ENCODE results near the gene SLC15A2. TPM values are rescaled to one million over a fixed set of nuclear protein-coding genes. Genes with fewer than 3 reads are reported as not detected.
"Not testable (repeated sequence)": the region's sequence is repeated elsewhere in the genome, so short reads cannot be mapped to it uniquely, and the experiment has no call there.

SLC15A2 gene, protein sequence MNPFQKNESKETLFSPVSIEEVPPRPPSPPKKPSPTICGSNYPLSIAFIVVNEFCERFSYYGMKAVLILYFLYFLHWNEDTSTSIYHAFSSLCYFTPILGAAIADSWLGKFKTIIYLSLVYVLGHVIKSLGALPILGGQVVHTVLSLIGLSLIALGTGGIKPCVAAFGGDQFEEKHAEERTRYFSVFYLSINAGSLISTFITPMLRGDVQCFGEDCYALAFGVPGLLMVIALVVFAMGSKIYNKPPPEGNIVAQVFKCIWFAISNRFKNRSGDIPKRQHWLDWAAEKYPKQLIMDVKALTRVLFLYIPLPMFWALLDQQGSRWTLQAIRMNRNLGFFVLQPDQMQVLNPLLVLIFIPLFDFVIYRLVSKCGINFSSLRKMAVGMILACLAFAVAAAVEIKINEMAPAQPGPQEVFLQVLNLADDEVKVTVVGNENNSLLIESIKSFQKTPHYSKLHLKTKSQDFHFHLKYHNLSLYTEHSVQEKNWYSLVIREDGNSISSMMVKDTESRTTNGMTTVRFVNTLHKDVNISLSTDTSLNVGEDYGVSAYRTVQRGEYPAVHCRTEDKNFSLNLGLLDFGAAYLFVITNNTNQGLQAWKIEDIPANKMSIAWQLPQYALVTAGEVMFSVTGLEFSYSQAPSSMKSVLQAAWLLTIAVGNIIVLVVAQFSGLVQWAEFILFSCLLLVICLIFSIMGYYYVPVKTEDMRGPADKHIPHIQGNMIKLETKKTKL
- 0.49 TPM for total RNA-seq

DNA sequence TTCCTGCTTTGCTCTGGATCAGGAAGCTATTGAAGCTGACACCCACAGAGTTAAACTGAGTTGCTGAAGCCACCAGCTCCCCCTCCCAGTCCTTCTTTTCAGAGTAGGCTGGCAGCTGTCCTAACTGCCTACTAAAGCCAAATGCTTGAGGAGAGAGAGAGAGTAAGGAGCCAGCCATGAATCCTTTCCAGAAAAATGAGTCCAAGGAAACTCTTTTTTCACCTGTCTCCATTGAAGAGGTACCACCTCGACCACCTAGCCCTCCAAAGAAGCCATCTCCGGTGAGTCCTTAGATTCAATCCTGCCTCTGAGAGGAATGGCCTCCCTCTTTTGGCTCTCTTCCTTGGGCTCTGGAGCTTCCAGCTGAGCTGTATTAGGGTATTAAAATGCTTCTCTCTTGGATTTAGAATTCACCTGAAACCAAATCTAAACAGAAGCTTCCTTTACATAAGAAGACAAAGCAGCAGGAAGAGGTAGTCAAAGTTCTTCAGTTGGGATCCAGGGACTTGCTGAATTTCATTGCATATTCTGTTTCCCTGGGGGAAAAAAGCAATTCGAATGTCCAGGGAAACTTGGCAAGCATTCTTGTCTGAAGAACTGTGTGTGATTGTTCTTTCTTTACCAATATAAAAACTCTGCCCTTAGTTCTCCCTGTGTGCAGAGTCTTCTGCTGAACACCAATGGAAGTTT, at the start of gene SLC15A2:
TSS of gene SLC15A2 (plus strand) at position 101 of the 690 bp plus-strand sequence. CDS start at position 177, 76 bp downstream.
- Histone ChIP-seq H3K27ac (no peak within 1 kb of the TSS), H3K9me3 (no peaks in the 10 kb centered on the region), H3K36me3 (no peaks in the 10 kb centered on the region), H3K27me3 (no peaks in the 10 kb centered on the region), H3K4me3 (no peak within 1 kb of the TSS), H3K4me1 (peaks cover 12% of the 10 kb centered on the region)
- TF ChIP-seq POLR2A (IDR thresholded peaks at IDR 0.05) (no peak), POLR2AphosphoS5 (IDR thresholded peaks at IDR 0.05; ENCODE audit: insufficient read depth in 1 of 2, low read depth in 1 of 2) (no peak)
- TF ChIP-seq, protein P1, sequence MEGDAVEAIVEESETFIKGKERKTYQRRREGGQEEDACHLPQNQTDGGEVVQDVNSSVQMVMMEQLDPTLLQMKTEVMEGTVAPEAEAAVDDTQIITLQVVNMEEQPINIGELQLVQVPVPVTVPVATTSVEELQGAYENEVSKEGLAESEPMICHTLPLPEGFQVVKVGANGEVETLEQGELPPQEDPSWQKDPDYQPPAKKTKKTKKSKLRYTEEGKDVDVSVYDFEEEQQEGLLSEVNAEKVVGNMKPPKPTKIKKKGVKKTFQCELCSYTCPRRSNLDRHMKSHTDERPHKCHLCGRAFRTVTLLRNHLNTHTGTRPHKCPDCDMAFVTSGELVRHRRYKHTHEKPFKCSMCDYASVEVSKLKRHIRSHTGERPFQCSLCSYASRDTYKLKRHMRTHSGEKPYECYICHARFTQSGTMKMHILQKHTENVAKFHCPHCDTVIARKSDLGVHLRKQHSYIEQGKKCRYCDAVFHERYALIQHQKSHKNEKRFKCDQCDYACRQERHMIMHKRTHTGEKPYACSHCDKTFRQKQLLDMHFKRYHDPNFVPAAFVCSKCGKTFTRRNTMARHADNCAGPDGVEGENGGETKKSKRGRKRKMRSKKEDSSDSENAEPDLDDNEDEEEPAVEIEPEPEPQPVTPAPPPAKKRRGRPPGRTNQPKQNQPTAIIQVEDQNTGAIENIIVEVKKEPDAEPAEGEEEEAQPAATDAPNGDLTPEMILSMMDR (IDR thresholded peaks at IDR 0.05): no peak
- intact Hi-C loops (cut with DNase I): no loop called here
- no peak for DNase-seq (ENCODE audit: extremely low spot score in 2 of 2)

DNA sequence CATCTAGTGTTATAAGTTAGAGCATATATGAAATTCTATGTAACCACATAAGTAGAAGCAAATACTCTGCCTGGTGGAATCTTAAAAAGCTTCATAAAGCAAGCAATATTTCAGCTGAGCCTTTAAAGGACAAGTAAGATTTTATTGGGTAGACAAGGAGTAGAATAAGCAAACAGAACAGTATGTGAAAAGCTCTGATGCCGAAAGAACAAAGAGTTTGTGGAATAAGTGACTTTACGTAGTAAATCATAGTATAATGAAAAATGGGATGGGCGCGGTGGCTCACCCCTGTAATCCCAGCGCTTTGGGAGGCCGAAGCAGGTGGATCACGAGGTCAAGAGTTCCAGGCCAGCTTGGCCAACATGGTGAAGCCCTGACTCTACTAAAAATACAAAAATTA, 49.3 kb upstream of the SLC15A2 start:
- Histone ChIP-seq H3K4me1 (no peaks in the 10 kb centered on the region), H3K4me3 (no peak overlapping the region), H3K27me3 (no peaks in the 10 kb centered on the region), H3K27ac (no peak overlapping the region), H3K9me3 (no peaks in the 10 kb centered on the region), H3K36me3 (no peaks in the 10 kb centered on the region)
- TF ChIP-seq POLR2AphosphoS5 (IDR thresholded peaks at IDR 0.05; ENCODE audit: insufficient read depth in 1 of 2, low read depth in 1 of 2) (no peak), POLR2A (IDR thresholded peaks at IDR 0.05) (no peak)
- TF ChIP-seq, protein P1 (IDR thresholded peaks at IDR 0.05): no peak
- intact Hi-C loops (cut with DNase I): no loop called here
- DNase-seq (ENCODE audit: extremely low spot score in 2 of 2): no peak

DNA sequence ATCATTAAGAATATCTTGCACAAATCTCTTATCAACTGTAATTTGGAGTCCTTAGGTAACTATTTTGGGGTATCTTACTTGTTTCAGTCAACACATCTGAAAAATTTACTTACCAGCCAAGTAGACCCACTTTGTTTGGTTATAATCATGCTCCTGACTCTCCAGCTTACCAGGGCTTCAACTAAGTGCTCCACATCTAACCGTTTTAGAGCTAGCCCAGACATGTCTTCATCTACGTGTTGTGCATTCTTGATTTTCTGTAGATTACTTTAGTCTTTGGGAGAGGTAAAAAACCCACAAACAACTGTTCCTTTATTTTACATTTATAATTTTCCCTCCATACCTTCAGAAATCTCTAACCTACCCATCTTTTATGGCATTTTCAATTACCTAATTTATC, 41.9 kb upstream of the SLC15A2 start:
- no peaks in the 10 kb centered on the region for H3K4me1 ChIP-seq
- H3K9me3 ChIP-seq: no peaks in the 10 kb centered on the region
- no peak for DNase-seq (ENCODE audit: extremely low spot score in 2 of 2)
- no peak overlapping the region for H3K27ac ChIP-seq
- peaks cover 0 to 3% of the 10 kb centered on the region in 2 donors for H3K36me3 ChIP-seq
- no peak for TF ChIP-seq POLR2A (IDR thresholded peaks at IDR 0.05)
- TF ChIP-seq POLR2AphosphoS5 (IDR thresholded peaks at IDR 0.05; ENCODE audit: insufficient read depth in 1 of 2, low read depth in 1 of 2): no peak
- TF ChIP-seq, protein P1 (IDR thresholded peaks at IDR 0.05): no peak
- no peaks in the 10 kb centered on the region for H3K27me3 ChIP-seq
- intact Hi-C loops (cut with DNase I): no loop called here
- H3K4me3 ChIP-seq: no peak overlapping the region

DNA sequence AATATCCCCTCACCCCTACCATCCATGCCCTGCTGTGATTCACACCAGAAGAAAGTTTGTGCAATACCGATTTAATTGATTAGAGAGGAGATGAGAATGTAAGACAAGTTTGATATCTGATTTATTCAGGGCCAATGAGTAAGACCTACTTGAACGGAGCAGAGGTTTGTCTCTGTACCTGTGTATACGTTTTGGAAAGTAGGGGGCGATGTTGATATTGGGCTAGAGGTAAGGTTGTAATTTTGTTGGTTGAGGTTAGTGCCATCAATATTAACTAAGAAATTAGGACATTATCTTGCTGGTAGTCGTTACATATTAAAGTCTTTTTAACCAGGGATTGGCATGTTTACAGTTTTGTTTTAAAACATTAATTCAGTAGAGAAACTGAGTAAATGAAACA, 38.6 kb upstream of the SLC15A2 start:
- peaks cover 0 to 9% of the 10 kb centered on the region in 2 donors for H3K36me3 ChIP-seq
- intact Hi-C loops (cut with DNase I): no loop called here
- no peaks in the 10 kb centered on the region for H3K9me3 ChIP-seq
- no peak overlapping the region for H3K4me3 ChIP-seq
- H3K27ac ChIP-seq: no peak overlapping the region
- DNase-seq (ENCODE audit: extremely low spot score in 2 of 2): no peak
- TF ChIP-seq POLR2AphosphoS5 (IDR thresholded peaks at IDR 0.05; ENCODE audit: insufficient read depth in 1 of 2, low read depth in 1 of 2) (no peak), POLR2A (IDR thresholded peaks at IDR 0.05) (no peak)
- TF ChIP-seq, protein P1 (IDR thresholded peaks at IDR 0.05): no peak
- H3K27me3 ChIP-seq: no peaks in the 10 kb centered on the region
- no peaks in the 10 kb centered on the region for H3K4me1 ChIP-seq

DNA sequence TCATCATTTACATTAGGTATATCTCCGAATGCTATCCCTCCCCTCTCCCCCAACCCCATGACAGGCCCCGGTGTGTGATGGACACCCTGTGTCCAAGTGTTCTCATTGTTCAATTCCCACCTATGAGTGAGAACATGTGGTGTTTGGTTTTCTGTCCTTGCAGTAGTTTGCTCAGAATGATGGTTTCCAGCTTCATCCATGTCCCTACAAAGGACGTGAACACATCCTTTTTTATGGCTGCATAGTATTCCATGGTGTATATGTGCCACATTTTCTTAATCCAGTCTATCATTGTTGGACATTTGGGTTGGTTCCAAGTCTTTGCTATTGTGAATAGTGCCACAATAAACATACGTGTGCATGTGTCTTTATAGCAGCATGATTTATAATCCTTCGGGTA, 36.4 kb upstream of the SLC15A2 start:
- H3K27ac ChIP-seq; H3K4me3 ChIP-seq; intact Hi-C loops (cut with DNase I); H3K9me3 ChIP-seq; H3K4me1 ChIP-seq; DNase-seq (ENCODE audit: extremely low spot score in 2 of 2); H3K36me3 ChIP-seq; H3K27me3 ChIP-seq: not testable (repeated sequence)

DNA sequence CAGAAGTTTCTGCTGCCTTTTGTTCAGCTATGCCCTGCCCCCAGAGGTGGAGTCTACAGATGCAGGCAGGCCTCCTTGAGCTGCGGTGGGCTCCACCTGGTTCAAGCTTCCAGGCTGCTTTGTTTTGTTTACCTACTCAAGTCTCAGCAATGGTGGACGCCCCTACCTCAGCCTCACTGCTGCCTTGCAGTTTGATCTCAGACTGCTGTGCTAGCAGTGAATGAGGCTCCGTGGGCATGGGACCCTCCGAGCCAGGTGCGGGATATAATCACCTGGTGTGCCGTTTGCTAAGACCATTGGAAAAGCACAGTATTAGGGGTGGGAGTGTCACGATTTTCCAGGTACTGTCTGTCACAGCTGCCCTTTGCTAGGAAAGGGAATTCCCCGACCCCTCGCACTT, 31.0 kb upstream of the SLC15A2 start:
- H3K9me3 ChIP-seq; H3K27me3 ChIP-seq; intact Hi-C loops (cut with DNase I); H3K27ac ChIP-seq; H3K4me3 ChIP-seq; H3K36me3 ChIP-seq; H3K4me1 ChIP-seq; DNase-seq (ENCODE audit: extremely low spot score in 2 of 2): not testable (repeated sequence)

All from vagina (tissue), 2 donors.